Rectal smooth muscle tissue (tissue), 1 donor: ENCODE results near the gene KRTAP19-5.

Source experiments
- H3K27ac ChIP-seq: one replicate; pipeline ENCODE4 v1.7.0; 2013; ENCODE audit warnings: low read depth, low read length, inconsistent platforms
- H3K27me3 ChIP-seq: one replicate; pipeline ENCODE4 v1.7.0; 2013; ENCODE audit warnings: low read length; ENCODE audit not compliant: control insufficient read depth, insufficient read depth
- H3K36me3 ChIP-seq: one replicate; pipeline ENCODE4 v1.7.0; 2013; ENCODE audit warnings: low read length; ENCODE audit not compliant: control insufficient read depth, insufficient read depth
- H3K4me1 ChIP-seq: one replicate; pipeline ENCODE4 v1.7.0; 2013; ENCODE audit warnings: low read length; ENCODE audit not compliant: control insufficient read depth, insufficient read depth
- H3K4me3 ChIP-seq: one replicate; pipeline ENCODE4 v1.7.0; 2013; ENCODE audit warnings: low read length
- H3K9ac ChIP-seq: one replicate; pipeline ENCODE4 v1.7.0; 2013; ENCODE audit warnings: low read length

The KRTAP19-5 gene

GRCh38 chr21:30468900-30469714, 32.8 kb downstream of the KRTAP19-5 start:
- no peaks in the 10 kb centered on the region for H3K36me3 ChIP-seq
- no peaks in the 10 kb centered on the region for H3K27me3 ChIP-seq
- no peak overlapping the region for H3K27ac ChIP-seq
- no peak overlapping the region for H3K4me3 ChIP-seq
- H3K4me1 ChIP-seq = no peaks in the 10 kb centered on the region
- H3K9ac ChIP-seq = no peak overlapping the region

- H3K4me3 ChIP-seq = no peak overlapping the region
- H3K27me3 ChIP-seq = no peaks in the 10 kb centered on the region
- H3K4me1 ChIP-seq = no peaks in the 10 kb centered on the region
- H3K9ac ChIP-seq = no peak overlapping the region
- no peak overlapping the region for H3K27ac ChIP-seq
- no peaks in the 10 kb centered on the region for H3K36me3 ChIP-seq
These were observed 38.2 kb downstream of the KRTAP19-5 start for GRCh38 chr21:30463713-30464112.
